K562 (cell line): ENCODE data around the gene PXK. TPM values are rescaled to one million over a fixed set of nuclear protein-coding genes. Genes with fewer than 3 reads are reported as not detected.

ENCODE experiments used
- CC2D1A ChIP-seq: fragments of 450-650 bp; IDR thresholded peaks from 2 replicates; pipeline ENCODE4 v1.6.1; 2017; ENCODE audit warnings: mild to moderate bottlenecking
- E2F3 ChIP-seq: fragments of 250-450 bp; sonication (Bioruptor Pico); IDR thresholded peaks from 2 replicates; pipeline ENCODE4 v1.4.0; 2020; ENCODE audit warnings: mild to moderate bottlenecking
- E2F5 ChIP-seq: sonication (generic); formaldehyde crosslinking; IDR thresholded peaks from 2 replicates; pipeline ENCODE4 v1.8.0; 2022; ENCODE audit warnings: mild to moderate bottlenecking, missing genetic modification reagents
- ETS2 ChIP-seq: IDR thresholded peaks from 2 replicates; pipeline ENCODE4 v1.6.1; 2016; ENCODE audit warnings: borderline replicate concordance, missing genetic modification characterization, mild to moderate bottlenecking, moderate library complexity, missing compliant biosample characterization; ENCODE audit not compliant: poor library complexity, severe bottlenecking
- ETV5 ChIP-seq: sonication (generic); formaldehyde crosslinking; IDR thresholded peaks from 2 replicates; pipeline ENCODE4 v1.4.0; 2020; ENCODE audit warnings: low read depth, mild to moderate bottlenecking, missing genetic modification reagents
- HES1 ChIP-seq: fragments of 450-650 bp; IDR thresholded peaks from 2 replicates; pipeline ENCODE4 v1.6.1; 2016; ENCODE audit warnings: low read depth, mild to moderate bottlenecking, moderate library complexity
- IRF9 ChIP-seq: fragments of 450-650 bp; IDR thresholded peaks from 2 replicates; pipeline ENCODE4 v1.6.1; 2016; ENCODE audit warnings: missing biosample characterization, missing genetic modification characterization
- MCM7 ChIP-seq, 2 experiments: fragments of 450-650 bp; IDR thresholded peaks; 2 replicates each; pipeline ENCODE4 v1.6.1; 2016 to 2018
- MLLT1 ChIP-seq, 2 experiments: fragments of 450-650 bp; IDR thresholded peaks; 2 replicates each; pipeline ENCODE4 v1.6.1; 2016
- NCOA2 ChIP-seq, 2 experiments: fragments of 450-650 bp; IDR thresholded peaks; 2 replicates each; pipeline ENCODE4 v1.6.1; 2018; ENCODE audit warnings: mild to moderate bottlenecking in 2 of 2, moderate library complexity in 1 of 2; ENCODE audit not compliant: partially characterized antibody in 2 of 2
- NRF1 ChIP-seq, 2 experiments: fragments of 450-650 bp; IDR thresholded peaks in 1 of 2; conservative IDR thresholded peaks in 1 of 2; 2 replicates each; pipeline ENCODE4 v1.6.1; 2014; ENCODE audit warnings: mild to moderate bottlenecking in 2 of 2
- PHB ChIP-seq: fragments of 250-450 bp; sonication (Bioruptor Pico); IDR thresholded peaks from 2 replicates; pipeline ENCODE4 v1.5.0; 2021
- THRA ChIP-seq: fragments of 450-650 bp; IDR thresholded peaks from 2 replicates; pipeline ENCODE4 v1.6.1; 2017; ENCODE audit warnings: mild to moderate bottlenecking, moderate library complexity
- USF2 ChIP-seq: sonication (generic); formaldehyde crosslinking; IDR thresholded peaks from 2 replicates; pipeline ENCODE4 v1.5.0; 2020; ENCODE audit warnings: missing genetic modification reagents
- ZNF263 ChIP-seq: sonication (generic); formaldehyde crosslinking; IDR thresholded peaks from 2 replicates; pipeline ENCODE4 v1.8.0; 2022; ENCODE audit warnings: mild to moderate bottlenecking, missing genetic modification reagents, borderline replicate concordance
- ZNF280B ChIP-seq: fragments of 250-450 bp; sonication (Bioruptor Pico); IDR thresholded peaks from 2 replicates; pipeline ENCODE4 v1.5.1; 2021; ENCODE audit warnings: mild to moderate bottlenecking
- ZNF778 ChIP-seq: fragments of 450-650 bp; formaldehyde crosslinking; IDR thresholded peaks from 2 replicates; pipeline ENCODE4 v1.4.0; 2020; ENCODE audit warnings: mild to moderate bottlenecking, moderate library complexity
- polyA plus RNA-seq, 8 experiments: library from polyadenylated mRNA; depleted of rRNA in 4 of 8; stranded (reverse) in 5 of 8; unstranded in 3 of 8; fragments of >200 nt; fragmentation: Nextera tagmentation in 2 of 8; fragmentation: Illumina TruSeq in 1 of 8; extraction: Ambion mirVana in 2 of 8; extraction: Trizol in 1 of 8; gene quantifications; 2 replicates each; pipeline versions ENCODE4 v1.2.1 to v1.2.3, GENCODE V29; 2011 to 2014; ENCODE audit warnings: inconsistent platforms in 1 of 8, missing spikeins in 1 of 8
- total RNA-seq, 7 experiments: library from RNA; depleted of rRNA in 6 of 7; stranded (reverse); fragments of >200 nt in 6 of 7; fragmentation: Illumina TruSeq in 2 of 7; extraction: Trizol in 2 of 7; gene quantifications; 2 replicates each; pipeline versions ENCODE4 v1.2.1 to v1.2.3, GENCODE V29; 2011 to 2021; ENCODE audit warnings: low replicate concordance in 1 of 7

Gene PXK
- total and polyA plus RNA-seq, 9 of the 15 experiments (the other 6 are each of a cell fraction or from before 2014, with no cell fraction given) = 3.3 to 19.9 (median 11.3) TPM

- TF ChIP-seq ZNF778 (no peak), ETS2 (tag) (no peak), NRF1 (conservative IDR thresholded peaks at IDR 0.05 in 1 of 2, IDR thresholded peaks at IDR 0.05 in 1 of 2) (peak; percentile 69 to 74; a peak in 3 of 4 replicates), PHB (CRISPR knock-in tag) (no peak), HES1 (no peak), MCM7 (IDR thresholded peaks at IDR 0.05) (no peak), USF2 (CRISPR knock-in tag) (peak; percentile 57; the same call in 1 of the 2 replicates), ZNF263 (CRISPR knock-in tag) (no peak), E2F3 (CRISPR knock-in tag) (no peak), MLLT1 (IDR thresholded peaks at IDR 0.05) (no peak), THRA (no peak), IRF9 (tag) (no peak), ETV5 (no peak), NCOA2 (IDR thresholded peaks at IDR 0.05; ENCODE audit: partially characterized antibody in 2 of 2) (no peak), E2F5 (CRISPR knock-in tag) (no peak), ZNF280B (CRISPR knock-in tag) (no peak), CC2D1A (0 out of 2 replicates have a peak, but pooled peaks have one; percentile 34)
Measured at GRCh38 chr3:58463181-58463941, 130.7 kb downstream of the PXK start (continued).
